HepG2 (cell line): Measurements from ENCODE around the gene TFEB. TPM values are rescaled to one million over a fixed set of nuclear protein-coding genes. Genes with fewer than 3 reads are reported as not detected.

Source experiments
- E2F5 ChIP-seq: sonication (generic); formaldehyde crosslinking; conservative IDR thresholded peaks from 2 replicates; pipeline ENCODE4 v1.4.0; 2020; ENCODE audit warnings: missing genetic modification reagents
- EED ChIP-seq: sonication (generic); formaldehyde crosslinking; IDR thresholded peaks from 2 replicates; pipeline ENCODE4 v1.5.0; 2020; ENCODE audit warnings: mild to moderate bottlenecking, missing genetic modification reagents
- ETV6 ChIP-seq: sonication (generic); formaldehyde crosslinking; conservative IDR thresholded peaks from 2 replicates; pipeline ENCODE4 v1.4.0; 2020; ENCODE audit warnings: missing genetic modification reagents
- GATA4 ChIP-seq: sonication (generic); IDR thresholded peaks from 2 replicates; pipeline ENCODE4 v1.6.1; 2016; ENCODE audit warnings: antibody characterized with exemption, low read depth, borderline replicate concordance
- GMEB1 ChIP-seq: sonication (generic); formaldehyde crosslinking; IDR thresholded peaks from 2 replicates; pipeline ENCODE4 v1.5.1; 2020; ENCODE audit warnings: missing genetic modification reagents, mild to moderate bottlenecking, borderline replicate concordance
- MEF2D ChIP-seq: sonication (generic); formaldehyde crosslinking; IDR thresholded peaks from 2 replicates; pipeline ENCODE4 v1.5.1; 2020; ENCODE audit warnings: mild to moderate bottlenecking, missing genetic modification reagents
- NR2F2 ChIP-seq: IDR thresholded peaks from 2 replicates; pipeline ENCODE4 v1.6.1; 2012; ENCODE audit warnings: low read depth, inconsistent platforms, borderline replicate concordance
- PPARG ChIP-seq: conservative IDR thresholded peaks from 2 replicates; pipeline ENCODE4 v1.6.1; 2016; ENCODE audit warnings: missing biosample characterization, missing genetic modification reagents
- RFXAP ChIP-seq: sonication (generic); formaldehyde crosslinking; IDR thresholded peaks from 2 replicates; pipeline ENCODE4 v1.4.0; 2020; ENCODE audit warnings: missing genetic modification reagents, borderline replicate concordance
- SMAD9 ChIP-seq: sonication (generic); formaldehyde crosslinking; IDR thresholded peaks from 2 replicates; pipeline ENCODE4 v1.5.1; 2020; ENCODE audit warnings: mild to moderate bottlenecking, missing genetic modification reagents
- SNAPC5 ChIP-seq: sonication (generic); formaldehyde crosslinking; IDR thresholded peaks from 2 replicates; pipeline ENCODE4 v1.8.1; 2023; ENCODE audit warnings: mild to moderate bottlenecking, missing genetic modification reagents, borderline replicate concordance
- TBP ChIP-seq: sonication (generic); formaldehyde crosslinking; IDR thresholded peaks from 2 replicates; pipeline ENCODE4 v1.5.0; 2020; ENCODE audit warnings: missing genetic modification reagents
- U2AF1 ChIP-seq: fragments of 200-400 bp; formaldehyde crosslinking; optimal IDR thresholded peaks from 2 replicates; pipeline ENCODE3; 2017; ENCODE audit warnings: mild to moderate bottlenecking, low read depth, low read length
- ZNF20 ChIP-seq: sonication (generic); formaldehyde crosslinking; IDR thresholded peaks from 2 replicates; pipeline ENCODE4 v1.4.0; 2020; ENCODE audit warnings: mild to moderate bottlenecking, moderate library complexity, missing genetic modification reagents
- ZNF225 ChIP-seq: sonication (generic); formaldehyde crosslinking; IDR thresholded peaks from 2 replicates; pipeline ENCODE4 v1.4.0; 2020; ENCODE audit warnings: mild to moderate bottlenecking, missing genetic modification reagents
- ZNF331 ChIP-seq: sonication (generic); formaldehyde crosslinking; IDR thresholded peaks from 2 replicates; pipeline ENCODE4 v1.4.0; 2020; ENCODE audit warnings: missing genetic modification reagents
- ZNF616 ChIP-seq: sonication (generic); formaldehyde crosslinking; IDR thresholded peaks from 2 replicates; pipeline ENCODE4 v1.5.0; 2020; ENCODE audit warnings: low read depth, mild to moderate bottlenecking, missing genetic modification reagents
- ZNF672 ChIP-seq: sonication (generic); formaldehyde crosslinking; IDR thresholded peaks from 2 replicates; pipeline ENCODE4 v1.8.1; 2022; ENCODE audit warnings: missing genetic modification reagents
- ZNF775 ChIP-seq: sonication (generic); formaldehyde crosslinking; IDR thresholded peaks from 2 replicates; pipeline ENCODE4 v1.4.0; 2020; ENCODE audit warnings: missing genetic modification reagents, mild to moderate bottlenecking, moderate library complexity, borderline replicate concordance
- polyA plus RNA-seq, 8 experiments: library from polyadenylated mRNA; depleted of rRNA in 3 of 8; stranded (reverse) in 7 of 8; unstranded in 1 of 8; fragments of >200 nt; fragmentation: Illumina TruSeq in 4 of 8; extraction: Trizol in 4 of 8; gene quantifications; 2 replicates each; pipeline versions ENCODE4 v1.2.1 to v1.2.3, GENCODE V29; 2011 to 2016; ENCODE audit warnings: low read depth in 4 of 8, missing spikeins in 1 of 8, mixed read lengths in 1 of 8; ENCODE audit not compliant: insufficient read depth in 1 of 8
- total RNA-seq, 5 experiments: library from RNA; depleted of rRNA; stranded (reverse); fragments of >200 nt; fragmentation: Illumina TruSeq; extraction: Trizol; gene quantifications; 2 replicates each; pipeline ENCODE4 v1.2.3, GENCODE V29; 2016; ENCODE audit warnings: low read depth in 1 of 5
- TF ChIP-seq, protein P1 (sequence below): sonication (generic); formaldehyde crosslinking; conservative IDR thresholded peaks from 2 replicates; pipeline ENCODE4 v1.4.0; 2020; ENCODE audit warnings: mild to moderate bottlenecking, missing genetic modification reagents, moderate library complexity
- TF ChIP-seq, protein P2 (sequence below): sonication (generic); formaldehyde crosslinking; IDR thresholded peaks from 2 replicates; pipeline ENCODE4 v1.4.0; 2020; ENCODE audit warnings: mild to moderate bottlenecking, missing genetic modification reagents

TFEB gene
- total and polyA plus RNA-seq, 2 of the 13 experiments (the other 11 are each of a cell fraction or from before 2014, with no cell fraction given): 13.3 to 18.7 TPM

- TF ChIP-seq E2F5 (CRISPR knock-in tag) (no peak), EED (CRISPR knock-in tag) (no peak), PPARG (CRISPR knock-in tag) (no peak), MEF2D (no peak), SNAPC5 (no peak), U2AF1 (no peak), ETV6 (CRISPR knock-in tag) (no peak), NR2F2 (no peak; the same call in 1 of the 2 replicates), RFXAP (CRISPR knock-in tag) (peak; percentile 8; the same call in 1 of the 2 replicates), ZNF331 (CRISPR knock-in tag) (no peak), ZNF672 (CRISPR knock-in tag) (no peak), ZNF20 (CRISPR knock-in tag) (no peak), SMAD9 (CRISPR knock-in tag) (no peak), ZNF616 (CRISPR knock-in tag) (no peak), ZNF775 (no peak), GATA4 (no peak), ZNF225 (CRISPR knock-in tag) (no peak), GMEB1 (CRISPR knock-in tag) (no peak), TBP (CRISPR knock-in tag) (no peak)
- TF ChIP-seq, protein P1, sequence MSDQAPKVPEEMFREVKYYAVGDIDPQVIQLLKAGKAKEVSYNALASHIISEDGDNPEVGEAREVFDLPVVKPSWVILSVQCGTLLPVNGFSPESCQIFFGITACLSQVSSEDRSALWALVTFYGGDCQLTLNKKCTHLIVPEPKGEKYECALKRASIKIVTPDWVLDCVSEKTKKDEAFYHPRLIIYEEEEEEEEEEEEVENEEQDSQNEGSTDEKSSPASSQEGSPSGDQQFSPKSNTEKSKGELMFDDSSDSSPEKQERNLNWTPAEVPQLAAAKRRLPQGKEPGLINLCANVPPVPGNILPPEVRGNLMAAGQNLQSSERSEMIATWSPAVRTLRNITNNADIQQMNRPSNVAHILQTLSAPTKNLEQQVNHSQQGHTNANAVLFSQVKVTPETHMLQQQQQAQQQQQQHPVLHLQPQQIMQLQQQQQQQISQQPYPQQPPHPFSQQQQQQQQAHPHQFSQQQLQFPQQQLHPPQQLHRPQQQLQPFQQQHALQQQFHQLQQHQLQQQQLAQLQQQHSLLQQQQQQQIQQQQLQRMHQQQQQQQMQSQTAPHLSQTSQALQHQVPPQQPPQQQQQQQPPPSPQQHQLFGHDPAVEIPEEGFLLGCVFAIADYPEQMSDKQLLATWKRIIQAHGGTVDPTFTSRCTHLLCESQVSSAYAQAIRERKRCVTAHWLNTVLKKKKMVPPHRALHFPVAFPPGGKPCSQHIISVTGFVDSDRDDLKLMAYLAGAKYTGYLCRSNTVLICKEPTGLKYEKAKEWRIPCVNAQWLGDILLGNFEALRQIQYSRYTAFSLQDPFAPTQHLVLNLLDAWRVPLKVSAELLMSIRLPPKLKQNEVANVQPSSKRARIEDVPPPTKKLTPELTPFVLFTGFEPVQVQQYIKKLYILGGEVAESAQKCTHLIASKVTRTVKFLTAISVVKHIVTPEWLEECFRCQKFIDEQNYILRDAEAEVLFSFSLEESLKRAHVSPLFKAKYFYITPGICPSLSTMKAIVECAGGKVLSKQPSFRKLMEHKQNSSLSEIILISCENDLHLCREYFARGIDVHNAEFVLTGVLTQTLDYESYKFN (CRISPR knock-in tag): no peak
- TF ChIP-seq, protein P2, sequence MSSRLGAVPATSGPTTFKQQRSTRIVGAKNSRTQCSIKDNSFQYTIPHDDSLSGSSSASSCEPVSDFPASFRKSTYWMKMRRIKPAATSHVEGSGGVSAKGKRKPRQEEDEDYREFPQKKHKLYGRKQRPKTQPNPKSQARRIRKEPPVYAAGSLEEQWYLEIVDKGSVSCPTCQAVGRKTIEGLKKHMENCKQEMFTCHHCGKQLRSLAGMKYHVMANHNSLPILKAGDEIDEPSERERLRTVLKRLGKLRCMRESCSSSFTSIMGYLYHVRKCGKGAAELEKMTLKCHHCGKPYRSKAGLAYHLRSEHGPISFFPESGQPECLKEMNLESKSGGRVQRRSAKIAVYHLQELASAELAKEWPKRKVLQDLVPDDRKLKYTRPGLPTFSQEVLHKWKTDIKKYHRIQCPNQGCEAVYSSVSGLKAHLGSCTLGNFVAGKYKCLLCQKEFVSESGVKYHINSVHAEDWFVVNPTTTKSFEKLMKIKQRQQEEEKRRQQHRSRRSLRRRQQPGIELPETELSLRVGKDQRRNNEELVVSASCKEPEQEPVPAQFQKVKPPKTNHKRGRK (CRISPR knock-in tag): no peak
These were observed 53.3 kb downstream of the TFEB start (continued) for GRCh38 chr6:41682056-41682477.
